Activated T-cell treated with anti-CD3 and anti-CD28 coated beads for 48 hours (primary cell): Measurements from ENCODE around the gene GLRX5.

Experiments
- DNase-seq: peaks from one replicate; pipeline ENCODE4 v3.0.0-alpha.2; 2020; ENCODE audit warnings: low read depth

GLRX5 gene

DNA sequence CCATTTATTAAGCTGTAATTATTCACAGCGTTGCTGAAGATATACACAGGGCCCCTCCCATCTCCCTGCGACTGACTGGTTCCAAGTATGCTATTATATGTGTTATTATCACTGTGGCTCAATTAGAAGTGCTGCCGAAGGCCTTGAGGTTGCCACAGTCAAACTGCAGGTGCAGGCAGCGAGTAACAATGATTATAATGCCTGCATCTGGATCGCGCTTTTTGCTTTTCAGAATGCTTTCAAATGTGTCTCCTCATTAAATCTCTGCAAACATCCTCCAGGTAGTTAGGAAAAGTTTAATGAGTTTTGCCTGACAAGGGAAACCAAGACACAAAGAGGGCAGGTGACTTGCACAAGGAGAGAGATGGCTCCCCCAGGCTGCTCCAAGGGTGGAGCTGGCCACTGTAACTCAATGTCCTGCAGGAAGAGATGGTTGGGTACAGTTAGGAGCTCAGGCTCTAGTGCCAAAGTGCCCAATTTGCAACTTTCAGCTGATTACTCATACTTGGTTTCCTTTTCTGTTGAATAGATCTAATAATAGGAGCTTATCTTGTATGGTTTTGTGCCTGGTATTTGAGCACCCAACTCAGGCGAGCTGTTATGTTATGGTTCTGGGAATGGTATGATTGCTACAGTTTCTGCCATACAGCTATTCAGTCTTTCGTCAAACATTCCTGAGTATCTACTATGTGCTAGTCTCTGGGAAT lies 16.7 kb upstream of the GLRX5 start:
- no peak for DNase-seq

DNA sequence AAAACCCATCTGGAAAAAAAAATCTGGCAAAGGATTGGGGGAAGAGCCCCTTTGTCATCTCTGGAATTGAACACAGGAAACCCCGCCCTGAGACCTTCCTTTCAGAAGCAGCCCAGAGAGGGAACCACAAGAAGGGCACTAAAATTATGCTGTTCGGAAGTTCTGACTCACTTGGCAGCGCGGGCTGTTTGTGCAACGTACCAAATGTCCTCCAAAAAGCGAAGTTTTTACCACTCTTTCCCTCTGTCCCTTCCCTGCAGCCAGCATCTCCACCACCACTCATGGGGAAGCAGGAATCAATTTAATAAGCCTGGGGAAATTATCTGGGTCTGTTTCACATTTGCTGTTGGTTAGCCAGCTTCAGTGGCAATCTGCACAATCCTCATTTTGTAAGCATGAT lies 15.2 kb upstream of the GLRX5 start:
- peak; percentile 63 for DNase-seq

DNA sequence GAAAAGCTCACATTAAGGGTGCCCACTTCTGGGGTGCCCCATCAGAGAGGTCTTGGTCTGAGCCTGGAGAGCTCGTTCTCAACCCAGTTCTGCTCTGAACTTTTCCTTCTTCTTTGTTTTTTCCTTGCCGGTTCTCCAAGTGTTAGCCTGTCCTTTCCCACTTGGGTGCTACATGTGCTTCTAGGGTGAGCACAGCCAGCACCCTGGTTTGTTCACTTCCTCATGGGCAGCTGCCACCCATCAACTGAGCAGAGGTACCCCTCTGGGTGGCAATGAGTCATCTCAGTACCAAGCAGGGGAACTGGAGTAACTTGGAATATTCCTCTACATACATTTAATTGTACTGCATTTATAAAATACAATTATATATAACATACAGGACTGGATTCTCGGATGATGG lies 14.5 kb upstream of the GLRX5 start:
- DNase-seq = no peak

DNA sequence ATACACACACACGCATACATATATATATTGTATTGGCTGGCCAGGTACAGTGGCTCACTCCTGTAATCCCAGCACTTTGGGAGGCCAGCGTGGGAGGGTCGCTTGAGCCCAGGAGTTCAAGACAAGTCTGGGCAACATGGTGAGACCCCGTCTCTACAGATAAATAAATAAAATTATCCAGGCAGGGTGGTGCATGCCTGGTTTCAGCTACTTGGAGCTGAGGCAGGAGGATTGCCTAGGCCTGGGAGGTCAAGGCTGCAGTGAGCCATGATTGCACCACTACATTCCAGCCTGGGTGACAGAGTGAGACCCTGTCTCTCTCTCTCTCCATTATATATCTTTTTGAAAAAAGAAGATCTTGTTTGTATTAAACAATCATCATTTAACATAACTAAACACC lies 13.8 kb upstream of the GLRX5 start:
- DNase-seq = no peak

DNA sequence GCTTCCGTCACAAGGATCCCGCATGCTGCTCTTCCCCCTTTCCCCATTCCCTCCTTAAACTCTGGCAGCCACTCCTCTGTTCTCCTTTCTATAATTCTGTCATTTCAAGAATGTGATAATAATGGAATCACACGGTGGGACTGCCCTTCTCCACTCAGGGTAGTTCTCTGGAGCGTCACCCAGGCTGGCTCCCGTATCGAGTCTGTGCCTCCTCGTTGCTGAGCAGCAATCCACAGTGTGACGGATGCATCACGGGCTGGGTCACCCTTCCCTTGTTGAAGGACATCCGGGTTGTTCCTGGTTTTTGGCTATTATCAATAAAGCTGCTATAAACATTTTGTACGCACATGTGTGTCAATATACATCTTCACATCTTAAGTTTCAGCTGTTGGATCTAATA lies 12.7 kb upstream of the GLRX5 start:
- DNase-seq = no peak

DNA sequence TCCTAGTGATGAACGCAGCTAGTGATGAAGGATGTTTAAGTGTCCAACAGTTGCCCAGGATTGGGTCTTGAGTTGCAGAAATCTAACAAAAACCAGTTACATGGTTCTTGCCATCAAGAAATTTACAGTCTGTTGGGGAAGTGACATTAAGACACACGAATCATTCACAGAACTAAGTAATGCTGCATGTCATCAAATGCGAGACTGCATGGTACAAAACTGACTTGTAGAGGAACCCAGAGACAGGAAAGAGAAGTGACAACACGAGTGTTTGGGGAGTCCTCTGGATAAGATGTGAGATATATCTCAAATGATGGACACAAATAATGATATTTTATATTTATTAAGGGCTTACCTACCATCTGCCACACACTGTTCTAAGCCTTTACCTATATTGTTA lies 12.3 kb upstream of the GLRX5 start:
- DNase-seq = no peak

DNA sequence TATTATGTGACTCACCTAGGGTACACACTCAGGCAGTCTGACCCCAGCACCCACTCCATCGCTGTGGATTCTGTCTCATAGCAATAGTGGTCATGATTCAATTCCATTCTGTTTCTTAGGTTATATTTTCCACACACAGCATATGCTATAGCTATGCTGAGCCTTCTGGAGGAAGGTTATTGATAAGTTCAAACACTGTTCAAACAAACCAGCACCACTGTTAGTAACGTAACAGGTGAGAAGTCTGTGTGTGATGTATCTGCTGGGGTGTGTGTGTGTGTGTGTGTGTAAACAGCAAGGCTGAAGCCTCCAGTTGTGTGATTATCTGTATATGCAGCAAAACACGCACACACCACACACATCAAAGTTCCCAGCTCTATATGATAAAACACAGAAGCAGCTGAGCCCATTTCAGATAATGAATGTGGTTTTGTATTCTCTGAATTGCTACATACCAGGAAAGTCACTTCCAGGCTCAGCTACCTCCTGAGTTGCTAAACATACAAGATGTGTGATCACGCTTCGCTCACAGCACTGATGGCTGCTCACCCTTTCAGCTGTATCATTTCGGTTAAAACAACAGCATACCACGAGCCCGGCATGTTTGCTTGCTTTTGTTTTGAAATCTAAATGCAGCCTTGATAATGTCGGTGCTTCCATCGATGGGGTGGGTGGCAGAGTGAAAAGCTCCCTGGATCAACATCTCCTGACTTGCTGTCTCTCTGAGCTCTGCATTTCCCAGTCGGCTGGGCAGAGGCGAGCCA lies 11.6 kb upstream of the GLRX5 start:
- DNase-seq = no peak

DNA sequence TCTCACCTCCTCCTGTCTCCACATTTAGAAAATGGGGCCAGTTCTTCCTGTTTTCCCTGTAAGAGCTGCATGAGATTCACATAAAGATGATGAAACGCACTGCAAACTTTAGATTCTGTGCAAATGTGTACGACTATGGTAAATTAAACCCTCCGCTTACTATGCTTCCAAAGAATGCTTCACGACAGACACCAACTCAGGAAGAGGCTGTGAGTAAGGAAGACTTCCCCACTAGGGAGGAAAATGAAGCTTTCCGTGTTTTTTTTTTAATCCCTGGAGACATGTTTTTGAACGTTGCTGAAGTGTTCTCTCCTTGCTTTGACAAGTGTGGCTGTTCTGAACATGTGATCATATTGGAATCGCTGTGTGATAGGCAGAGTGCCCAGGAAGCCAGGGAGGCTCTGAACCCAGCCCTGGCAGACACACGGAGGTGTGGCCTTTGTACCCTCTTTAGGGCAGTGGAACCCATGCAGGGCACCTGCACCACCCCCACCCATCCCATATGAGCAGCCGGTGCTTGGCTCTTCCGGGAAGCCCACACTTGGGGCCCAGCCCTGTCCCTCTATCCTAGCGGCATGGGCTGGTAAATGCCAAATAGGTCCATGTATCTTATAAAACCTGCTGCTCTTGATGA lies 10.9 kb upstream of the GLRX5 start:
- DNase-seq = no peak

DNA sequence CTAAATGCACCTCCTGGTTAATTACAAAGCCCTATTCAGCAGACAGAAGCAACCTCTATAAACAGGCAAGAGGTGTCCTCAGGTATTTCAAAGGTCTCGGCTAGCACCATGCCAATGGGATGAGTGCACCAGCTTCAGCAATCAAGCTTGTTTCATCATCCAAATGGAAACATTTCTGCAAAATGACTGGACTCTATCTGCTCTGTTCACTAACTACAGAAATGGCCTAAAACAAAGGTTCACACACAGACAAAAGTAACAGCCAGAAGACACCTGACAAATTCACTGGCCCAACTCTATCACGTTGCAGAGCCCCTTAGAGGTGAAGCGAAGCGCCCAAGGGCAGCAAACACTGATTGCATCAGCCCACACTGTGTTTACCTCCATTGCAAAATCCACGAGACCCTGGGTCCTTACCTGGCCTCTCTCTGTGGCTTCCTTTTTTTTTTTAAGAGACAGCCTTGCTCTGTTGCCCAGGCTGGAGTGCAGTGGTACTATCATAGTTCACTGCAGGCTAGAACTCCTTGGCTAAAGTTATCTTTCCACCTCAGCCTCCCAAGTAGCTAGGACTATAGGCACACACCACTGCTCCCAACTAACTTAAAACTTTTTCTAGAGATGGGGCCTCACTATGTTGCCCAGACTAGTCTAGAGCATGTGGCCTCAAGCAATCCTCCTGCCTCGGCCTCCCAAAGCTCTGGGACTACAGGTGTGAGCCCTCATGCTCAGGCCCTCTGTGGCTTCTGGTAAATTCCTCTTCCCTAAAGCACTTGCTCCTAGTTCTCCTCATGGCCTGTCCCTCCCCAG lies 9.9 kb upstream of the GLRX5 start:
- DNase-seq = no peak

DNA sequence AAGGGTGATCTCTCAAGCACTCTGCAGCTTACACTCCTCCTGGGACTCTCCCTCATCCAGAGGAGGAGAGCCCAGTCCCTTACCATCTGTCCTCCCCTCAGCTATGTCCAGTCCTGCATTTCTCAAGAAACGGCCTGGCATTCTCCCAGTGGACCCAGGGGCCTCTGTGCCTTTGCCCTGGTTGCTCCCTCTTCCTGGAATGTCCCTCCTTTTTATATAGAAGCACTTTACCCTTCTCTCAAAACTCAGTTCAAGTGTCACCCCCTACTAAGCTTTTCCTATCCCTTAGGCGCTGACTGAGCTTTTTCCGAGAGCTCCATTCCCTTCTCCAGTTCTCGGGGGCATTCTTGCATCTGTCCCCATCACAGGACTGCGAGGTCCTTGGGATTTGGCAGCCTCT lies 8.9 kb upstream of the GLRX5 start:
- no peak for DNase-seq

DNA sequence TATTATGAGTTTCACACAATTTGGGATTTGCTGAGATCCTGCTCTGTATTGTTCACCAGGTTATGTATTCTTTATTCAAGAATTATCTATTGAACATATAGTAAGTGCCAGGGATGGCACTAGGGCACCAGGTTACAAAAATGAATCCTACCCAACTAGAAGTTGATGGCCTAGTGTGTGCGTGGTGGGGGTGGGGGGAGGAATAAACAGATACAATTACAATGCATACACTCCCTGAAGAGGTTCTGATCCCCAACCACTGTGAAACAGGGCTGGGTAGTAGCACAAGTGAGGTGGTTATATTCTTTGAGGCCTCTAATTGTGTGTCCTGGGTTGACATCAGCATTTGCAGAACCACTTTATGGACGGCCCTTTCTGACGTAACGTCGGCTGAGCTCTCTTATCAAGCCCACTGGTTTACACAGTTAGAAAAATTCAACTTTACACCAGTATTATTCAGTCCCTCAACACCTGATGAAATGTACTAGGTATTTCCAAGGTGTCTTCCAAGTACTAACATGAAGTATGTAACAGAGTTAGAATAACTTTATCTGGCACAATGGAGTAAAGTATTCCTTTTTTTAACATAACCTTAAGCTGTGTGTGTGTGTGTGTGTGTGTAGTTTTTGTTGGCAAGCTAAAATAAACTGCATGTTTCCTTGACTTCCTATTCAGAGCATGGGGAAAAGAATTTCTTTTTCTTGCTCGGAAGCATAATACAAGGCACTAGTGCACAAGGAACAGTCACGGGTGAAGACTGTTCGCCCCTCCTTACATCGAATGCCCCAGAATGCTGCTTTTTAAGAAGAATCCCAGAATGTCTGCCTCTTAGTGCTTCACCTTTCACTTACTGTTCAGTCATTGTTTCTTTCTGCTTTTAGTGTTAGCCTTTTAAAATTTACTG lies 8.1 kb upstream of the GLRX5 start:
- DNase-seq = no peak

DNA sequence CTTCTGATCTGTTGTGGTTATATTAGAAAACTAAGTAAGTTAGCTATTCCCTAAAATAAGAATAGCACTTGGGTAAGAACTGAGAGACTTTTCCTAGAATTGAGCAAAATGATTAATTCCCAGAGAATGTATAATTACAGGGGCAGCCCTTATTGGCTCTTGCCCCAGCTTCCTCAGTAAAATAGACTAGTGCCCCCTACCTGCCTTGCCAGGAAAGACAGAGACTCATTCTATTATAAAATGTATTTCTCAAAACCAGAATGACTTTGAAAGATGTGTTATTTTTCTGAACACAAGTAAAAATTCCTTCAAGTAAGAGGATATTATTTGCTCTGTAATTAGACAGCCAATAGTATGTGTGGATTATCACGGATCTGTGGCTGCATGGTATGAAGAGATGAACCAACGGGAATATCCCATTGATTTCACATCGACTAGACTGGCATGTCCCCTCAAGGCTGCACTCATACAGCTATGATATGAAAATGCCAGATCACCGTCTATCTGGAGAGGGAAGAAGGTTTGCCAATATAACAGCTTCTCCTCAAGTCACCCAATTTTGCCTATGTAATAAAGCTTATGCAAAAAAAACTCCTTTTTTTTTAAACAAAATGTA lies 7.4 kb upstream of the GLRX5 start:
- no peak for DNase-seq

DNA sequence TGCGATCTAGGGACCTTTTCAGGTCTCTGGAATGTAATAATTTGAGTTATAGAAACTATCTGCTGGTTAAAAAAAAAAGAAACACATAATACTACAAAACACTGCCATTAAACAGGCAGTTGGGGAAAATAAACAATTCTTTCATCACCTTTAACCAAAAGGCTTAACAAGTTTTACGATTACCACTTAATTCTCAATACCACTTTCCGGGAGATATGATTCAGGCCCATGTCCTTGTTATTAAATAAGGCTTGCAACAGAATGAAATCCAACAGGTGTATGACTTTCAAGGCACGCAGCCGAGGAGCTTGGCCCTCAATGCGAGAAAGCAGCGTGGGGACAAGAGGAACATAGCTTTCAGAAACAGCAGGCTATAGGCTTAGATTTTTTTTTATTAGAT lies 5.6 kb upstream of the GLRX5 start:
- DNase-seq = no peak

DNA sequence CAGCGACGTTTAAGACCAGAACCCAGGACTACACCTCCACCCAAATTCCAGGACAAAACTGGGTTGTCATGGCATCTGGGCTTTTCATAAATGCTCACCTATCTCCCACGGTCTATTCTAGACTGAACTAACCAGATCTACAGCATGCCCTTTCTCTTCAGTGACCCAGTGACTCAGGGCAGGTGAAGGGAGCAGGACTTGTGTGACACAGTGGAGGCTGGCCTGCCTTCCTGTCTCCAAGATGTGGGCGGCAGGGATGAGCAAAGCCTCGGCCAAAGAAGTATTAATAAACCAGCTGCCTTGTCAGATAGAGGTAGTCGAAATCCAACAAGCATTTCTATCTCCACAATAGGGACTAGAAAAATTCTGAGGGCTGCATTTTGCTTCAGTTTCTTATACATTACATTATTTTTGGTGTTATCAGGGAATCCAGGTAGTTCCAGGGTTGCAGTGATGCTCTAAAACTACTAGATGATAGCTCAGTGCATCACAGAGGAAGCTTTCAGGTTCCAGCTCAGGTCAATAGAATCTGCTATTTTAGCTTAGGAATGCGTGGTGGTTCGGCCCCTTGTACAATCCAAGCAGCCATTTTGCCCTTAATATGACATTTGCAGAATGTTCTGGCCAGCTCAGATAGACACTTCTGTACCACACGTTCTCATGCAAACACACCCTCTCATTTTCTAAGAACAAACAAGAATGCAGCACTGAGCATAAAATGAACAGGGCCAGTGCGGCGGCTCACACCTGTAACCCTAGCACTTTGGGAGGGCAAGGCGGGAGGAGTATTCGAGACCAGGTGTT lies 4.2 kb upstream of the GLRX5 start:
- no peak for DNase-seq

DNA sequence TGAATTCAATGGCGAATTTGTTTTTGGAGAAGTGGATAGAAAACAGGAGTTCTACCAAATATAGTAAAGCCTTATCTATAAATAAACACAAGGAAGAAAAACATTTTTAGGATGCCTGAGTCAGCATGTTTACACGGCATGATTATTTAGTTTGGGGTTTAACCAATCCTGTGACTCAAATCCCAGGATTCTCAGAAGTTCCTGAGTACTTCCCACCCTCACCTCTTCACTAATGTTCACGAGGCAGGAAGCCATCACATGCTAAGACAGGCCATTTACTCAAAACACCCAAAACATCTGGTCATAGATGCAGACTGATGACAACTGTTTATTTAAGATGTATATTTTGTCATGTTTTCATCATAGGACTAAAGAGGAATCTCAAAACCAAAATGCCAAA lies 3.4 kb upstream of the GLRX5 start:
- no peak for DNase-seq

DNA sequence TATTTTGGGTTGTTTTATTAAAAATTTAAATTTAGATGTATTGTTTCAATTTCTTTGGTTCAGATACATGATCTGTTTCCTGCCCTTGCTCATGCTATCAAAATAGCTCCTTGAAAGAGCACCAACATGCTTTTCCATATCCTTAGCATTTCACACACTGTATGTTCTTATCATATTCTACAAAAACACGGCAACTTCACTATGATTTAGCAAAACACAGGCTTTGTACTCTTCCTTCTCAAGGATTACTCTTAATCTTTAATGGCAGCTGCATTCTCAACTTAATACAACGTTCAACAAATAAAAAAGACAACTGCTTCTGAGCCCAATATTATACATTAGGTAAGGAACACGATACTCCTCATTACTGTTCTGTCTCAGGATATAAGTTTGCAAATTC lies 2.9 kb upstream of the GLRX5 start:
- DNase-seq = no peak

DNA sequence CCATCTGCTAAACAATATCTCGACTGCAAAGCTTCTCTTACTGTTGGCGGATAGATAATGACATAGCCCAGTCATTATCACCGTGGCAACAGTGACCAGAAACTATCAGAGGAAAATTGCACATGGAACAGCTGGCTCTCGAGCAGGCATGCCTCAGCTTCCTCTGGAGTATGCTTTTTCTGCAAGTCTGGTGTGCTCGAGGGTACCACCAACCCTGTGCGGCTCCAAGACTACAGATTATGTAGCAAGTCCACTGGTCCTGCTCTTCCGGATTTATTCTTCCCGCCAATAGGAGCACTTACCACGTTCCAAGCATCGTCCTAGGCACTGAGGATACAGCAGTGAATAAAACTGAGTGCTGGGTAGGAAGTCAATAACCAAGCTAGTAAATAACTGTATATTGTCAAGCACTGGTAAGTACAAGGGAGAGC lies 1.4 kb upstream of the GLRX5 start:
- DNase-seq = no peak

DNA sequence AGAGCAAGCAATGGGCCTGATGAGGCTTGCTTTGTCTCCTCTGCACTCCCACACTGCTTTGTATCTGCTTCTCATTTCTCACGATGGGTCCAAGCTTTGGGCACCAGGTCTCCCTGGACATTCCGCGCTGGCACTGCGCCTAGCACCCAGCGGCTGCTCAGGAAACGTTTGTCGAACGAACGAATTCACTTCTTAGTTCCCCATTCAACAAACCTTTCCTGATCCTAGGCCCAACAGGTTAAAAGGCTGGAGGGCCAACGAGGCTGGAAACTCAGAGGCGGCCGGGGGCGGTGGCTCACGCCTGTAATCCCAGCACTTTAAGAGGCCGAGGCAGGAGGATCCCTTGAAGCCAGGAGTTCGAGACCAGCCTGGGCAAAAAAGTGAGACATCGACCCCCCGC lies 1.0 kb upstream of the GLRX5 start:
- DNase-seq = no peak

DNA sequence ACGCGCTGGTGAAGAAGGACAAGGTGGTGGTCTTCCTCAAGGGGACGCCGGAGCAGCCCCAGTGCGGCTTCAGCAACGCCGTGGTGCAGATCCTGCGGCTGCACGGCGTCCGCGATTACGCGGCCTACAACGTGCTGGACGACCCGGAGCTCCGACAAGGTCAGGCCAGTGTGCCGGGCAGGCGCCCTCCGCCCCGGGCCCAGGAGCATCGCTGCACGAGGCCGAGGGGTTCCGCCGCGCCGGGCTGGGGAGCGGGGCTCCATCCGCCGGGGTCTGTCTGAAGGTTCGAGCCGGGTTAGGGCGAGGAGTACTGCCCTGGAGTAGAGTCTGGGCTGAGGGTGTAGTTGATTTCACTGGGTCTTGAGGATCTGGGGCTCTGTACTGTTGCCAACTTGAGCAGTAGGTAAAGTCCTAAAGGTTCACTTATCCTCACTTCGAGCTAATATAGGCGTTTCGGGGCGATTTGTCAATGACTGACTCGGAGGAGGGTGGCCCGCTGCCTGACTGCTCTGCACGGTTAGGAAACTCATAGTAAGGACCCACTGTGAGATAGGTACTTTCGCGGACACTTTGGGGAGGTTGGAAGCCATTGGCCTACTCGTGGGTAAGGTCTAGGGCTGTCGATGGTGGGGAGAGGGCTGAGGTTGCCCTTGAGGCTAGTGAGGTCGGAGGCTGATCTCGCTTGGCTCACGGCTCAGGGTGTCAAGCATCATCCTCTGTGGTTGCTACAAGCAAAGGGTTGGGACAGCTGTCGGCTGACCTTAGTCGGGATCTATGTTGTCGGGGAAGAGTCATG lies 574 bp downstream of the GLRX5 start:
- no peak for DNase-seq
